LNCAP (cell line): ENCODE results near the gene HBZ.
A peak's percentile ranks its signal among the peaks of the same experiment; 100 is the strongest.

Experiments used
- TF ChIP-seq, protein P1 (sequence below): fragments of 450-650 bp; IDR thresholded peaks from 2 replicates; pipeline ENCODE4 v1.5.1; 2017; ENCODE audit warnings: mild to moderate bottlenecking

HBZ gene

DNA sequence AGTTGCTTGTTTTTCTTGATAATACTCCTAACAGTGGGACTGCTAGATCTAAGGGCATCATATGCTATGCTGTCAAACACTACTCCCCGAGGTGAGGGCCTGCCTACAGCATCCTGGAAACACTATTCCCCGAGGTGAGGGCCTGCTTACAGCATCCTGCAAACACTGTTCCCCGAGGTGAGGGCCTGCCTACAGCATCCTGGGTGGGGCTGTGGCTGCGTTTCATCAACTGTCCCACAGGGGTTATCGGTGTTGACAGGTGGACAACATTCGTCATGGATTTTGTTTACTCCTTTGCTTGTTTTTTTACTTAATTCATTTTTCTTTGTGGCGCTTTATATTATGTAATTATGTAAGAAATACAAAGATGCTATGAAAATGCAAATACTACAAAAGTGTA lies 36.4 kb upstream of the HBZ start:
- TF ChIP-seq, protein P1, sequence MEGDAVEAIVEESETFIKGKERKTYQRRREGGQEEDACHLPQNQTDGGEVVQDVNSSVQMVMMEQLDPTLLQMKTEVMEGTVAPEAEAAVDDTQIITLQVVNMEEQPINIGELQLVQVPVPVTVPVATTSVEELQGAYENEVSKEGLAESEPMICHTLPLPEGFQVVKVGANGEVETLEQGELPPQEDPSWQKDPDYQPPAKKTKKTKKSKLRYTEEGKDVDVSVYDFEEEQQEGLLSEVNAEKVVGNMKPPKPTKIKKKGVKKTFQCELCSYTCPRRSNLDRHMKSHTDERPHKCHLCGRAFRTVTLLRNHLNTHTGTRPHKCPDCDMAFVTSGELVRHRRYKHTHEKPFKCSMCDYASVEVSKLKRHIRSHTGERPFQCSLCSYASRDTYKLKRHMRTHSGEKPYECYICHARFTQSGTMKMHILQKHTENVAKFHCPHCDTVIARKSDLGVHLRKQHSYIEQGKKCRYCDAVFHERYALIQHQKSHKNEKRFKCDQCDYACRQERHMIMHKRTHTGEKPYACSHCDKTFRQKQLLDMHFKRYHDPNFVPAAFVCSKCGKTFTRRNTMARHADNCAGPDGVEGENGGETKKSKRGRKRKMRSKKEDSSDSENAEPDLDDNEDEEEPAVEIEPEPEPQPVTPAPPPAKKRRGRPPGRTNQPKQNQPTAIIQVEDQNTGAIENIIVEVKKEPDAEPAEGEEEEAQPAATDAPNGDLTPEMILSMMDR: no peak

DNA sequence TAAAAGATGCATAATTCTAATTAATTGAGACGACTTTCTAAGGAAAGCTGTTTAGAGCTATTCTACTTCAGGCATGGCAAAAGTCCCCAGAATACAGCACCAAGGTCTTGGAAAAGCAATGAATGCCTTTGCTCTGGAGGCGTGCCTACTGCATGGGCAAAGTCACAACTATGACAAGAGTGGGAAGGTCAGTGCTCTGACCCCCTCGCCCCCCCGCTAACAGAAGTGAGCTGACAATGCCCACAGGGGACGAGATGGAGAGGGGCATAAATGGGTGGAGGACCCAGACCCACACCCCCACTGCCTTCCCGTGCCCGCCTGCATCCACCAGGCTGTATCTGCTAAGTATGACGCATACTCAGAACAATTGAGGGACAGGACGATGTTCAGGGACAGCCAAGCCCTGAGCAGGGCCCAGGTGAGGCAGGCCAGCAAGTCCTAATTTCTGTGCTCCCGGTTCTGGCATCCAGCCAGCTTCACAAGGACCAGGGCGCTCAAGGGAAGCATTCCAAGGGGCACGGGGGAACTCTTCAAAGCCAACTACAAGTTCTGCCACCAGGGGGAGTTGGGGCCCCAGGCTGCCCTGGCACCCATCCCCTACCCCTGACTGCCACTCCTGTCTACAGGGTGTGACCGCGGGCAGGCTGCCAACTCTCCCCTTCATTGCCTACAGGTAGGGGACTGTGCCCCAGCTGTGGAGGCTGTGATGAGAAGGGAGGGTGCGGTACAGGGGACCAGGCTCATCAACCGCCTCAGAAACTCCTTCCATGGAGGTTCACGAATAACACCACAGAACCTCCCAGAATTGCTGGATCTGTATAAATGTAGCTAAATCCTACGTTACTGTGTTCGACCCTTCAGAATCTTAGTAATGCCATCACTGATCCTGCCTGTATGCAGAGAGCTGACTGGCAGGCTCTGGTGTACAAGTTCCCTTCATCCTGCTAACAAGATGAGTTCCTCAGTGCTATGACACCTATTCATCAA lies 34.8 kb upstream of the HBZ start:
- TF ChIP-seq, protein P1: peak; percentile 76

DNA sequence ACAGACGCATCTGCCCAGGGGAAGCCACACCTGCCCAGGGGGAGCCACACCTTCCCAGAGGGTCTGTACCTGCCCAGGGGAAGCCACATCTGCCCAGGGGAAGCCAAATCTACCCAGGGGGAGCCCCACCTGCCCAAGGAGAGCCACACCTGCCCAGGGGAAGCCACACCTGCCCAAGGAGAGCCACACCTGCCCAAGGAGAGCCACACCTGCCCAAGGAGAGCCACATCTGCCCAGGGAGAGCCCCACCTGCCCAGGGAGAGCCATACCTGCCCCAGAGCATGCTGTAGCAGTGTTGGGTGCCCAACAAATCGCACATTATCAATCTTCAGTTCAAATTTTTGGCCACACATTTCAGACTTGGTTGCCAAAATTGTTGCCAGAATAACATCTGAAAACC lies 33.6 kb upstream of the HBZ start:
- TF ChIP-seq, protein P1: no peak

DNA sequence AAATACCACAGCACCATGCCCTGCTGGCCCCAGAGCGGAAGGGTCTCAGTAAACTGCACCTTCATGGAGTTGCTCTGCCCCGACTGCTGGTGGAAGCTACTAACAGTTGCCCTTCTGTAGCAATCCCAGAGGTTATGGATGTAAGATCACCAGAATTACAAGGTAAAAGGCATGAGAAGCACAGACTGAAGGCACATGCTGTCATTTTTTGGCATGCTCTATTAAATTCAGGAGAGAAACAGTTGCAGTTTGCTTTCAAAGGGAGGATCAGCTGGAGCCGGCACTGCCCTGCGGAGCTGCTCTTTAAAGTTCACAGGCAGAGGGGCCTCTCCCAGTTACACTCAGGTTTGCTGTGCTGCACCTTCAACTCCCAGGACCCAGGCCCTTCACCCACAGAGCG lies 33.1 kb upstream of the HBZ start:
- TF ChIP-seq, protein P1: no peak

DNA sequence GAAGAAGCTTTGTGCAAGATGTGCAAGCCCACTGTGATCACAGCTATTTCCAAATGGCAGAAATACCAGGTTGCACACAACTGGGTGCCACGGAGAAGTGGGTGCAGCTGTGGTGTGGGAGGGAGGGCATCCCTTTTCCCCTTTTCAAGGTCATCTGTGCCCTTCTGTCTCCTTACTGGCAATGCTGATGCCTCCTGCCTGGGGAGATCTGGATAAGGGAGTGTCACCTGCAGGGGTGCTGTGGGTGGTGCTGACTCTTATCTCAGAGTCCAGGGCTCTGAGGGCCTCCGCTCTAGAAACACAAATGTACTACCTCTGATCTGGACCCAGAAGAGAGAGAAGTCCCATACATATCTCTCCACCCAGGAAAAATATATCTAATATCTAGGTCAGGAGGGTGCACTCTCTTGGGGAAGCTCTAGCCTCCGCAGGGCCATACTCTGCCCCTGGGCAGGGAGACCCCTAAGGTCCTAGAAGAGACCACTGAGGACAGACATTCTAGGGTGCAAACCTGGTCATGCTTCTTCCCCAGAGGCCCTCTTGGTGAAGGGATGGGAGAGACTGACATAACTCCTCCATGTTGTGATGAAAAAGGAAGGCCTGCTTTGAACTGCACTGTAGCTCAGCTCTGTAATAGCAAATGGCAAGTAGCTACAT lies 32.5 kb upstream of the HBZ start:
- TF ChIP-seq, protein P1: no peak

DNA sequence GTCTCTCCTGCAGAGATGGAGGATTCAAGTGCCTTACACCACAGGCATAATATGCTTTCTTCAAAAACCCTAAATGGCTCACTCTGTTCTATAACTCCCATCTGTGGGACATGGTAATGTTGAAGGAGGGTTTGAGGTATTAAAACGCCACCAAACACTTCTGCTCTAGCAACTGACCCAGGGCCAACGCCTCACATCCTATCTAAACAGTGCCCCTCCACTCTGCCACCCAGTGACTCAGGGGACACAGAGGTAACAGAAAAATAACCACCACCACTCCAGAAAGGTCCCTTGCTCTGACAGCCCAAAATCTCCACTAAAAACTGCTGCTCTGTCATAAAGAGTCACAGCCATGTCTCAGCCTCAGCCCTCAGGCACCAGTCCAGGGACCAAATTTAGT lies 31.7 kb upstream of the HBZ start:
- TF ChIP-seq, protein P1: no peak

DNA sequence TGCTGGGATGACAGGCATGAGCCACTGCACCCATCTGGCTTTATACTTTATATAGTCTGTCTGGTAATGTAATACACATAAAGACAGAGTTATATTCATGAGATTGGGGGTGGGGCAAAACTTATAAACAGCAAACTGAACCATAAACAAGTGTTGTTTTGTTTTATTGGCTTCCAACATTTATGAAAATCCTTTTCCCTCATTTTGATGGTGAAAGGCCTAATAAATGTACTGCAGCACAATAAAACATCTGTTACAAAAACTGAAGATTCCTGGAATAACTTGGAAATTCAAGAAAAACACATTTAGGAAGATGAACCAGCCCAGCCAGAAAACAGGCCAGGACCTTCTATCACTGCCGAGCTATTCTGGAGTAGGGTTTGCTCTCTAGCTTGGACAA lies 30.1 kb upstream of the HBZ start:
- TF ChIP-seq, protein P1: no peak
